ENCODE results near the gene KLHL7. TPM values are rescaled to one million over a fixed set of nuclear protein-coding genes. Genes with fewer than 3 reads are reported as not detected.

Gene KLHL7
- total RNA-seq, 1 experiment from 2014 or later, result 33.8 TPM

DNA sequence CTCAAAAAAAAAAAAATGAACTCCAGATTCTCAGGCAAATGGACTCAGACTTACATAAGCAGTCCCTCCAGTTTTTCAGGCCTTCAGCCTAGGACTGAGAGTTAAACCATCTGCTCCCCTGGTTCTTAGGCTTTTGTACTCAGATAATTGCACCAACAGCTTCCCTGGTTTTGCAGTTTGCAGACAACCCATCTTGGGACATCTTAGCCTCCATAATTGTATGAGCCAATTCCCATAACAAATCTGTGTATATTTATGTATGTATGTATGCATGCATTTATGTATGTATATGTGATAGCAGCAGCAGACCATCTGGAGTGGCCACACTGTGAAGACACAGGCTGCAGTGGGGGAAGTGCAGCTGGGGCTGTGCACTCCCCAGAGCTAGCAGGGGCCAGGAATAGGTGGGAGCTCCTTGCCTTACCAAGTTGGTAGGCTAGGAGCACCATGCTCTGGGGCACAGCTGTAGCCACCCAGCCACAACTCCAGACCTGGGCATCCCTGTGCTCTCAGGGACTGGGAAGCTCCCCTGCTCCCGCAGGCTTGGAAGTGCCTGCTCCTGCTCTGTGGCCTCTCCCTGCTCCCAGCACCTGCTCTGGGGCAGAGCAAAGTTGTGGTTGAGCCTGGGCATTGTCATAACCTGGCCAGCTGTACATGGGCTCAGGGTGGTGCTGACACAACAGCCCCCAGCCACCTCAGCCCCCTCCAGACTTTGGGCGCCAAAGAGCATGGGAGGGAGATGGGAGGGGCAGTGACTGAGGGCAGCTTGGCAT, 8.9 kb upstream of the KLHL7 start:
- Histone ChIP-seq H3K4me1 (ENCODE audit: control insufficient read depth, insufficient read depth, low read length) (peaks cover 5% of the 10 kb centered on the region; the same call in 1 of the 2 replicates), H3K4me3 (ENCODE audit: low read depth in 2 of 2, low read length in 2 of 2) (no peak overlapping the region), H3K27me3 (ENCODE audit: control insufficient read depth, insufficient read depth, low read length) (no peaks in the 10 kb centered on the region), H3K36me3 (ENCODE audit: control insufficient read depth, insufficient read depth, low read length) (no peaks in the 10 kb centered on the region), H3K27ac (ENCODE audit: low read length) (no peak overlapping the region), H3K9me3 (ENCODE audit: control insufficient read depth, insufficient read depth, low read depth, low read length) (no peaks in the 10 kb centered on the region)
- TF ChIP-seq SIN3A (IDR thresholded peaks at IDR 0.05; ENCODE audit: borderline replicate concordance, insufficient read depth, low read depth, low read length) (no peak), TCF7L2 (IDR thresholded peaks at IDR 0.05; ENCODE audit: low read depth, low read length) (no peak), POLR2AphosphoS5 (IDR thresholded peaks at IDR 0.05; ENCODE audit: low read depth, low read length) (no peak)
- TF ChIP-seq, protein P1, sequence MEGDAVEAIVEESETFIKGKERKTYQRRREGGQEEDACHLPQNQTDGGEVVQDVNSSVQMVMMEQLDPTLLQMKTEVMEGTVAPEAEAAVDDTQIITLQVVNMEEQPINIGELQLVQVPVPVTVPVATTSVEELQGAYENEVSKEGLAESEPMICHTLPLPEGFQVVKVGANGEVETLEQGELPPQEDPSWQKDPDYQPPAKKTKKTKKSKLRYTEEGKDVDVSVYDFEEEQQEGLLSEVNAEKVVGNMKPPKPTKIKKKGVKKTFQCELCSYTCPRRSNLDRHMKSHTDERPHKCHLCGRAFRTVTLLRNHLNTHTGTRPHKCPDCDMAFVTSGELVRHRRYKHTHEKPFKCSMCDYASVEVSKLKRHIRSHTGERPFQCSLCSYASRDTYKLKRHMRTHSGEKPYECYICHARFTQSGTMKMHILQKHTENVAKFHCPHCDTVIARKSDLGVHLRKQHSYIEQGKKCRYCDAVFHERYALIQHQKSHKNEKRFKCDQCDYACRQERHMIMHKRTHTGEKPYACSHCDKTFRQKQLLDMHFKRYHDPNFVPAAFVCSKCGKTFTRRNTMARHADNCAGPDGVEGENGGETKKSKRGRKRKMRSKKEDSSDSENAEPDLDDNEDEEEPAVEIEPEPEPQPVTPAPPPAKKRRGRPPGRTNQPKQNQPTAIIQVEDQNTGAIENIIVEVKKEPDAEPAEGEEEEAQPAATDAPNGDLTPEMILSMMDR (IDR thresholded peaks at IDR 0.05), result no peak
- TF ChIP-seq, protein P2, sequence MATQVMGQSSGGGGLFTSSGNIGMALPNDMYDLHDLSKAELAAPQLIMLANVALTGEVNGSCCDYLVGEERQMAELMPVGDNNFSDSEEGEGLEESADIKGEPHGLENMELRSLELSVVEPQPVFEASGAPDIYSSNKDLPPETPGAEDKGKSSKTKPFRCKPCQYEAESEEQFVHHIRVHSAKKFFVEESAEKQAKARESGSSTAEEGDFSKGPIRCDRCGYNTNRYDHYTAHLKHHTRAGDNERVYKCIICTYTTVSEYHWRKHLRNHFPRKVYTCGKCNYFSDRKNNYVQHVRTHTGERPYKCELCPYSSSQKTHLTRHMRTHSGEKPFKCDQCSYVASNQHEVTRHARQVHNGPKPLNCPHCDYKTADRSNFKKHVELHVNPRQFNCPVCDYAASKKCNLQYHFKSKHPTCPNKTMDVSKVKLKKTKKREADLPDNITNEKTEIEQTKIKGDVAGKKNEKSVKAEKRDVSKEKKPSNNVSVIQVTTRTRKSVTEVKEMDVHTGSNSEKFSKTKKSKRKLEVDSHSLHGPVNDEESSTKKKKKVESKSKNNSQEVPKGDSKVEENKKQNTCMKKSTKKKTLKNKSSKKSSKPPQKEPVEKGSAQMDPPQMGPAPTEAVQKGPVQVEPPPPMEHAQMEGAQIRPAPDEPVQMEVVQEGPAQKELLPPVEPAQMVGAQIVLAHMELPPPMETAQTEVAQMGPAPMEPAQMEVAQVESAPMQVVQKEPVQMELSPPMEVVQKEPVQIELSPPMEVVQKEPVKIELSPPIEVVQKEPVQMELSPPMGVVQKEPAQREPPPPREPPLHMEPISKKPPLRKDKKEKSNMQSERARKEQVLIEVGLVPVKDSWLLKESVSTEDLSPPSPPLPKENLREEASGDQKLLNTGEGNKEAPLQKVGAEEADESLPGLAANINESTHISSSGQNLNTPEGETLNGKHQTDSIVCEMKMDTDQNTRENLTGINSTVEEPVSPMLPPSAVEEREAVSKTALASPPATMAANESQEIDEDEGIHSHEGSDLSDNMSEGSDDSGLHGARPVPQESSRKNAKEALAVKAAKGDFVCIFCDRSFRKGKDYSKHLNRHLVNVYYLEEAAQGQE (IDR thresholded peaks at IDR 0.05; ENCODE audit: insufficient read depth in 1 of 2, low read depth in 2 of 2, low read length in 1 of 2), result no peak
- CTCF ChIA-PET, result no interaction called here
- ATAC-seq (no peak), DNase-seq (ENCODE audit: low read depth, low spot score) (no peak)
- POLR2A ChIA-PET, result interaction anchor here (0.7 kb wide), 1 partner anchor 12 kb away, joined by 6 read pairs; no protein-coding TSS in a partner anchor
- no TSS peak for BruUV-seq (replicated peaks)
- in situ Hi-C loops (cut with HindIII; ENCODE audit: low pct_unique_long_range_greater_than_20kb, low sequenced_read_pairs), result no loop called here
- intact Hi-C loops (cut with micrococcal nuclease; ENCODE audit: unreplicated experiment), result no loop called here

DNA sequence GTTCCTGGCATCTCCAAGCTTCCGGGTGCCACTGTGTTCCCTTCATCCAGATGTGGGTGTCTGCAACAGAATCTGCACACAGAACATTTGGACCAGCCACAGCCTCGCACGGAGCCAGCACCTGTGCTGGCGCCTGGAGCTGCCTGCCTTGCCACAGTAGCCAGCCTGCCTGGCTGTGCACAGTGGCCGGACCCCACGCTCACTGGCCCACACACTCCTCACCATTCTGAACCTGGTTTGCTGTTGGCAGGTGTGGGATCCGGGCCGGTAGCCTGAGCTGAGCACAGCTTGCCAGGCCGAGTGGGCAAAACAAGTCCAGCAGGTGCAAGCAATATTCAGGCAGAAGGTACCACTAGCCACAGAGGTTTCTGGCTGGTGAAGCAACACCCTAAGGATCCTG, 7.6 kb upstream of the KLHL7 start:
- Histone ChIP-seq H3K27me3 (ENCODE audit: control insufficient read depth, insufficient read depth, low read length) (no peaks in the 10 kb centered on the region), H3K4me1 (ENCODE audit: control insufficient read depth, insufficient read depth, low read length) (peaks cover 5% of the 10 kb centered on the region; the same call in 1 of the 2 replicates), H3K36me3 (ENCODE audit: control insufficient read depth, insufficient read depth, low read length) (no peaks in the 10 kb centered on the region), H3K27ac (ENCODE audit: low read length) (no peak overlapping the region), H3K9me3 (ENCODE audit: control insufficient read depth, insufficient read depth, low read depth, low read length) (no peaks in the 10 kb centered on the region), H3K4me3 (ENCODE audit: low read depth in 2 of 2, low read length in 2 of 2) (no peak overlapping the region)
- in situ Hi-C loops (cut with HindIII; ENCODE audit: low pct_unique_long_range_greater_than_20kb, low sequenced_read_pairs), result no loop called here
- POLR2A ChIA-PET, result interaction anchor here (0.6 kb wide), 1 partner anchor 669 kb away, joined by 3 read pairs; no protein-coding TSS in a partner anchor
- no peak for DNase-seq (ENCODE audit: low read depth, low spot score)
- BruUV-seq (replicated peaks), result no TSS peak
- CTCF ChIA-PET, result no interaction called here
- no peak for TF ChIP-seq POLR2AphosphoS5 (IDR thresholded peaks at IDR 0.05; ENCODE audit: low read depth, low read length)
- no peak for ATAC-seq
- intact Hi-C loops (cut with micrococcal nuclease; ENCODE audit: unreplicated experiment), result no loop called here

DNA sequence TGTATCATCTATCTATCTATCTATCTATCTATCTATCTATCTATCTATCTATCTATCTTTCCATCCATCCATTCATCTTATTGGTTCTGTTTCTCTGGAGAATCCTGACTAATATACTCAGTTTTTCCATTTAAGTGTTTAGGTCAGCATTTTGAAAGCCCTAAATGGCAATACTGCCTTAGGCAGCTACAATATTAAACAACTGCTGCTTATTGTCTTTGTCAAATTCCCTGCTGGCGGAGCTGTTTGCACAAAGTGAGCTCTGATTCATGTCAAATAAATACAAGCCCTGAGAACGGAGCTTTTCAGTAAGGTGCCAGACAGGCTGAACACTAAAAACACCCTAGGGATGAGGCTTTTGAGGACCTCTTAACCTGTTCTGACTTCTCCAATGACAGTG, 7.1 kb upstream of the KLHL7 start:
- in situ Hi-C loops (cut with HindIII; ENCODE audit: low pct_unique_long_range_greater_than_20kb, low sequenced_read_pairs), result no loop called here
- Histone ChIP-seq H3K27me3 (ENCODE audit: control insufficient read depth, insufficient read depth, low read length) (no peaks in the 10 kb centered on the region), H3K27ac (ENCODE audit: low read length) (no peak overlapping the region), H3K36me3 (ENCODE audit: control insufficient read depth, insufficient read depth, low read length) (no peaks in the 10 kb centered on the region), H3K9me3 (ENCODE audit: control insufficient read depth, insufficient read depth, low read depth, low read length) (no peaks in the 10 kb centered on the region), H3K4me3 (ENCODE audit: low read depth in 2 of 2, low read length in 2 of 2) (no peak overlapping the region), H3K4me1 (ENCODE audit: control insufficient read depth, insufficient read depth, low read length) (peaks cover 5% of the 10 kb centered on the region; the same call in 1 of the 2 replicates)
- POLR2A ChIA-PET, result interaction anchor here (0.6 kb wide), 1 partner anchor 8 kb away, joined by 5 read pairs; no protein-coding TSS in a partner anchor
- no TSS peak for BruUV-seq (replicated peaks)
- CTCF ChIA-PET, result interaction anchor here (1.6 kb wide), 1 partner anchor 13 kb away, joined by 6 read pairs; no protein-coding TSS in a partner anchor
- intact Hi-C loops (cut with micrococcal nuclease; ENCODE audit: unreplicated experiment), result no loop called here
- ATAC-seq, result no peak
- DNase-seq (ENCODE audit: low read depth, low spot score), result no peak
- TF ChIP-seq, protein P1 (IDR thresholded peaks at IDR 0.05), result no peak; the same call in 1 of the 2 replicates
- no peak for TF ChIP-seq POLR2AphosphoS5 (IDR thresholded peaks at IDR 0.05; ENCODE audit: low read depth, low read length)
- TF ChIP-seq SIN3A (IDR thresholded peaks at IDR 0.05; ENCODE audit: borderline replicate concordance, insufficient read depth, low read depth, low read length), result no peak
- TF ChIP-seq, protein P2 (IDR thresholded peaks at IDR 0.05; ENCODE audit: insufficient read depth in 1 of 2, low read depth in 2 of 2, low read length in 1 of 2), result no peak
- TF ChIP-seq TCF7L2 (IDR thresholded peaks at IDR 0.05; ENCODE audit: low read depth, low read length), result no peak
